Lower leg skin (tissue), 3 donors: ENCODE results near the gene HLA-DQB1.

Experiments used
- CTCF ChIP-seq, 3 donors: fragments of 450-650 bp; IDR thresholded peaks; one replicate each; pipeline ENCODE4 v1.5.1; 2016; ENCODE audit warnings: antibody characterized with exemption in 3 of 3, mild to moderate bottlenecking in 3 of 3, moderate library complexity in 2 of 3
- POLR2A ChIP-seq, 2 donors: fragments of 450-650 bp; IDR thresholded peaks; one replicate each; pipeline ENCODE4 v1.6.1; 2016 to 2017; ENCODE audit warnings: antibody characterized with exemption in 2 of 2, mild to moderate bottlenecking in 1 of 2, moderate library complexity in 1 of 2

DNA sequence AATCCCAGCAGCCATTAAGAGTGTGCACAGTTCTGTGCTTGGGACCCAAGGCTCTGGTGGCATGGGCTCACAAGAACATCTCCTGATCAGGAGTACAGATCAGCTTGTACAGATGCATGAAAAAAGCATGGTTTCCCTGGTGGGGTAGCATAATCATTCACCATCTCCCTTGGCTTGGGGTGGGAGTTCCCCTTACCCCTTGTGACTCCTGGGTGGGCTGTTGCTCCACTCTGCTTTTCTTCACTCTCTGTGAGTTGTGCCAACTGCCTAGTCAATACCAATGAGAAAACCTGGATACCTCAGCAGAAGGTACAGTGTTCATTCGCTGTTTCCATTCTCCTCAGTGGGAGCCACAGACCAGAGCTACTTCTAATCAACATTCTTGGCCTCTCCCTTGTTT is 13.6 kb upstream of the HLA-DQB1 start:
- TF ChIP-seq CTCF (IDR thresholded peaks at IDR 0.05): no peak
- TF ChIP-seq POLR2A (IDR thresholded peaks at IDR 0.05): no peak
